Transverse colon (tissue), 3 donors: ENCODE results near the gene MXI1.

Source experiments
- EP300 ChIP-seq: sonication (generic); formaldehyde crosslinking; IDR thresholded peaks from one replicate; pipeline ENCODE4 v1.6.1; 2017; ENCODE audit warnings: antibody characterized with exemption, low read depth
- POLR2A ChIP-seq: fragments of 450-650 bp; IDR thresholded peaks from one replicate; pipeline ENCODE4 v1.6.1; 2016; ENCODE audit warnings: antibody characterized with exemption, mild to moderate bottlenecking, moderate library complexity
- TF ChIP-seq, protein P1 (sequence below), 5 experiments: fragments of 200-600 bp in 3 of 5; fragments of 450-650 bp in 2 of 5; sonication (generic) in 3 of 5; IDR thresholded peaks; 1 replicate in 2 of 5; 2 replicates in 3 of 5; pipeline ENCODE4 v1.5.1; 2016 to 2017; ENCODE audit warnings: antibody characterized with exemption in 5 of 5, inconsistent platforms in 3 of 5, mild to moderate bottlenecking in 2 of 5, moderate library complexity in 1 of 5

DNA sequence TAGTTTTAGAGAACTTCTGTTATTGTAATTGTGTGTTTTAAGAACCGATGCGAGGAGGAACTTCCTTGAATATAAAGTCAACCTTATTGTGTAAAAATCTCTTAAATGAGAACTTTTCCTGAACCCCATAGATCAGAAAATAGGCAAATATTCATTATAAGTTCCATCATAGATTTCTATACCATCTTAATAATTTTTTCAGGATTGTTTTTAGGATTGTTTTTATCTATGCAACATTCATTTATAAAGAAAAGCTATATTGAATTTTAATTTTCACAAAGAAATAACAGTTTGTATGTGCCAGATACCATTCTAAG is 99.0 kb downstream of the MXI1 start:
- TF ChIP-seq, protein P1, sequence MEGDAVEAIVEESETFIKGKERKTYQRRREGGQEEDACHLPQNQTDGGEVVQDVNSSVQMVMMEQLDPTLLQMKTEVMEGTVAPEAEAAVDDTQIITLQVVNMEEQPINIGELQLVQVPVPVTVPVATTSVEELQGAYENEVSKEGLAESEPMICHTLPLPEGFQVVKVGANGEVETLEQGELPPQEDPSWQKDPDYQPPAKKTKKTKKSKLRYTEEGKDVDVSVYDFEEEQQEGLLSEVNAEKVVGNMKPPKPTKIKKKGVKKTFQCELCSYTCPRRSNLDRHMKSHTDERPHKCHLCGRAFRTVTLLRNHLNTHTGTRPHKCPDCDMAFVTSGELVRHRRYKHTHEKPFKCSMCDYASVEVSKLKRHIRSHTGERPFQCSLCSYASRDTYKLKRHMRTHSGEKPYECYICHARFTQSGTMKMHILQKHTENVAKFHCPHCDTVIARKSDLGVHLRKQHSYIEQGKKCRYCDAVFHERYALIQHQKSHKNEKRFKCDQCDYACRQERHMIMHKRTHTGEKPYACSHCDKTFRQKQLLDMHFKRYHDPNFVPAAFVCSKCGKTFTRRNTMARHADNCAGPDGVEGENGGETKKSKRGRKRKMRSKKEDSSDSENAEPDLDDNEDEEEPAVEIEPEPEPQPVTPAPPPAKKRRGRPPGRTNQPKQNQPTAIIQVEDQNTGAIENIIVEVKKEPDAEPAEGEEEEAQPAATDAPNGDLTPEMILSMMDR (IDR thresholded peaks at IDR 0.05), result no peak
- no peak for TF ChIP-seq POLR2A
- no peak for TF ChIP-seq EP300
